ENCODE measurements around the gene STMN3.

- TF ChIP-seq CTCF (IDR thresholded peaks at IDR 0.05; ENCODE audit: insufficient read depth, low read length) (no peak), POLR2AphosphoS5 (IDR thresholded peaks at IDR 0.05; ENCODE audit: low read depth) (0 out of 2 replicates have a peak, but pooled peaks have one; percentile 13), REST (IDR thresholded peaks at IDR 0.05; ENCODE audit: insufficient replicate concordance, low read depth) (no peak), GABPA (IDR thresholded peaks at IDR 0.05; ENCODE audit: low read depth) (no peak)
Observed at GRCh38 chr20:63696628-63697356, 43.6 kb upstream of the STMN3 start, which contains the start of gene TNFRSF6B.
